Keratinocyte (primary cell): ENCODE results near the gene RAB38. TPM values are rescaled to one million over a fixed set of nuclear protein-coding genes. Genes with fewer than 3 reads are reported as not detected.

Experiments
- DNase-seq: peaks from one replicate; pipeline ENCODE4 v3.0.0-alpha.2; 2011; ENCODE audit warnings: low read depth, missing footprints, low spot score
- FAIRE-seq: peaks from 2 replicates; lab custom pipeline; 2011; peaks lifted over from hg19 to GRCh38; lab: Jason Lieb, UNC
- H2AFZ ChIP-seq: 2 replicates; pipeline ENCODE4 v1.6.0; 2012; ENCODE audit warnings: low read length, control low read depth, inconsistent platforms; ENCODE audit not compliant: control insufficient read depth
- H3K27ac ChIP-seq: 2 replicates; pipeline ENCODE4 v1.5.1; 2011; ENCODE audit warnings: low read length; ENCODE audit not compliant: control insufficient read depth, insufficient read depth
- H3K27me3 ChIP-seq: 3 replicates; pipeline ENCODE4 v1.6.0; 2011; ENCODE audit warnings: low read length; ENCODE audit not compliant: control insufficient read depth, insufficient read depth; ENCODE audit errors: extremely low read depth
- H3K36me3 ChIP-seq, 2 experiments: 2 replicates in 1 of 2; 3 replicates in 1 of 2; pipeline ENCODE4 v1.5.1; 2011; ENCODE audit warnings: low read length in 2 of 2, mild to moderate bottlenecking in 1 of 2; ENCODE audit not compliant: control insufficient read depth in 2 of 2, insufficient read depth in 2 of 2; ENCODE audit errors: extremely low read depth in 1 of 2
- H3K4me1 ChIP-seq: 3 replicates; pipeline ENCODE4 v1.5.1; 2011; ENCODE audit warnings: low read length; ENCODE audit not compliant: control insufficient read depth, insufficient read depth; ENCODE audit errors: extremely low read depth
- H3K4me2 ChIP-seq: 3 replicates; pipeline ENCODE4 v1.6.0; 2011; ENCODE audit warnings: low read depth, low read length; ENCODE audit not compliant: control insufficient read depth, insufficient read depth; ENCODE audit errors: extremely low read depth
- H3K4me3 ChIP-seq, 3 experiments: fragments of 200-600 bp in 1 of 3; sonication (generic) in 1 of 3; 2 replicates in 2 of 3; 3 replicates in 1 of 3; pipeline ENCODE4 v1.5.1; 2011 to 2016; ENCODE audit warnings: low read length in 3 of 3, mild to moderate bottlenecking in 3 of 3, control low read depth in 2 of 3, inconsistent platforms in 1 of 3, low read depth in 1 of 3, mixed read lengths in 1 of 3, mixed run types in 1 of 3, moderate library complexity in 1 of 3; ENCODE audit not compliant: control insufficient read depth in 2 of 3, insufficient read depth in 2 of 3; ENCODE audit errors: extremely low read depth in 1 of 3
- H3K79me2 ChIP-seq: 2 replicates; pipeline ENCODE4 v1.6.0; 2012; ENCODE audit warnings: low read length; ENCODE audit not compliant: control insufficient read depth, insufficient read depth
- H3K9ac ChIP-seq: 3 replicates; pipeline ENCODE4 v1.6.0; 2011; ENCODE audit warnings: low read length; ENCODE audit not compliant: control insufficient read depth, insufficient read depth; ENCODE audit errors: extremely low read depth
- H3K9me1 ChIP-seq: 3 replicates; pipeline ENCODE4 v1.6.0; 2011; ENCODE audit warnings: low read length; ENCODE audit not compliant: control insufficient read depth, insufficient read depth; ENCODE audit errors: extremely low read depth
- H3K9me3 ChIP-seq: 2 replicates; pipeline ENCODE4 v1.5.1; 2012; ENCODE audit warnings: low read depth, low read length; ENCODE audit not compliant: control insufficient read depth
- H4K20me1 ChIP-seq: 3 replicates; pipeline ENCODE4 v1.6.0; 2011; ENCODE audit warnings: low read length; ENCODE audit not compliant: control insufficient read depth, insufficient read depth; ENCODE audit errors: extremely low read depth
- CTCF ChIP-seq, 3 experiments: IDR thresholded peaks in 1 of 3; conservative IDR thresholded peaks in 1 of 3; optimal IDR thresholded peaks in 1 of 3; 2 replicates in 2 of 3; 3 replicates in 1 of 3; pipeline versions ENCODE3 to v1.5.1; 2011; ENCODE audit warnings: low read length in 3 of 3, mild to moderate bottlenecking in 3 of 3, moderate library complexity in 2 of 3, control low read depth in 1 of 3, inconsistent platforms in 1 of 3; ENCODE audit not compliant: insufficient read depth in 2 of 3; ENCODE audit errors: extremely low read depth in 1 of 3
- EZH2 ChIP-seq: IDR thresholded peaks from one replicate; pipeline ENCODE4 v1.6.1; 2012; ENCODE audit warnings: inconsistent platforms, mild to moderate bottlenecking, low read length, moderate library complexity
- dilution Hi-C: fragments of 300-500 bp; cut with MboI; formaldehyde crosslinking; loops from one replicate; pipeline ENCODE4 v1.7.0; 2020; ENCODE audit warnings: low sequenced_read_pairs; ENCODE audit not compliant: extremely low pct_ligation_motif_present
- polyA plus RNA-seq, 5 experiments: library from polyadenylated mRNA; depleted of rRNA in 3 of 5; stranded (reverse) in 3 of 5; stranded (forward) in 1 of 5; unstranded in 1 of 5; fragments of >200 nt; gene quantifications; 1 replicate in 1 of 5; 2 replicates in 3 of 5; 3 replicates in 1 of 5; pipeline versions ENCODE4 v1.2.1 to v1.2.3, GENCODE V29; 2011 to 2012; ENCODE audit warnings: missing spikeins in 2 of 5, low read depth in 1 of 5, low replicate concordance in 1 of 5

Gene RAB38
- polyA plus RNA-seq, 1 donor (not counting 4 experiments of a cell fraction or from before 2014, with no cell fraction given): 146 TPM

DNA sequence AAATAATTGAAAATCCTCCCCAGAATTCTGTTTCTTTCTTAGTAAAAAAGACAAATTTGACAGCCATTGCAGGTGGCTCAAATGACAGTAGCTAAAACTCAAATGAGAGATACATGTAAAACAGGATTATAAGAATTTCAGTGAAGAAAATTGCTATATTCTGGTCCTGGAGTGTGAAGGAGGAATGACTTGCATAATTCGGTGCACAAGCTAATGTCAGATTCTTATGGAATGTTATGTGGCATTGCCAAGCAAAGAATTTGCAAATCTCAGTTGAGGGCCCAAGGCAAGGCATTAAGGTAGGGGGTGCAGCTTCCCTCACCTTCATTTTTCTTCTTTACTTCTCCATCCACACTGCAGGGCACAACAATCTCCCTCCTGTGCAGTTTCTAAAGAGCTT is 35.4 kb downstream of the RAB38 start:
- no peak overlapping the region for H3K9ac ChIP-seq
- dilution Hi-C loops: no loop called here
- peaks cover 61% of the 10 kb centered on the region for H3K79me2 ChIP-seq
- no peak overlapping the region for H2AFZ ChIP-seq
- H3K9me1 ChIP-seq: no peaks in the 10 kb centered on the region
- H3K36me3 ChIP-seq: peaks cover 6 to 7% of the 10 kb centered on the region in 2 experiments
- TF ChIP-seq EZH2: no peak
- no peak for TF ChIP-seq CTCF (optimal IDR thresholded peaks at IDR 0.05 in 1 of 3, IDR thresholded peaks at IDR 0.05 in 1 of 3, conservative IDR thresholded peaks at IDR 0.05 in 1 of 3; ENCODE audit: extremely low read depth in 1 of 3, insufficient read depth in 2 of 3, low read length in 3 of 3)
- no peak for DNase-seq
- H4K20me1 ChIP-seq: no peaks in the 10 kb centered on the region
- H3K4me2 ChIP-seq: no peak overlapping the region
- H3K9me3 ChIP-seq: no peaks in the 10 kb centered on the region
- FAIRE-seq: no peak
- H3K4me1 ChIP-seq: no peaks in the 10 kb centered on the region
- H3K4me3 ChIP-seq: no peak overlapping the region
- no peak overlapping the region for H3K27ac ChIP-seq
- no peaks in the 10 kb centered on the region for H3K27me3 ChIP-seq

GRCh38 chr11:88131764-88132470 is 43.3 kb downstream of the RAB38 start:
- no peaks in the 10 kb centered on the region for H3K36me3 ChIP-seq
- H4K20me1 ChIP-seq: no peaks in the 10 kb centered on the region
- no peaks in the 10 kb centered on the region for H3K4me1 ChIP-seq
- FAIRE-seq: no peak
- H2AFZ ChIP-seq: no peak overlapping the region
- H3K4me2 ChIP-seq: no peak overlapping the region
- H3K79me2 ChIP-seq: peaks cover 46% of the 10 kb centered on the region
- dilution Hi-C loops: no loop called here
- DNase-seq: no peak
- H3K27ac ChIP-seq: no peak overlapping the region
- H3K27me3 ChIP-seq: no peaks in the 10 kb centered on the region
- H3K9me1 ChIP-seq: no peaks in the 10 kb centered on the region
- TF ChIP-seq EZH2: no peak
- no peak for TF ChIP-seq CTCF (optimal IDR thresholded peaks at IDR 0.05 in 1 of 3, IDR thresholded peaks at IDR 0.05 in 1 of 3, conservative IDR thresholded peaks at IDR 0.05 in 1 of 3; ENCODE audit: extremely low read depth in 1 of 3, insufficient read depth in 2 of 3, low read length in 3 of 3)
- no peak overlapping the region for H3K4me3 ChIP-seq
- no peak overlapping the region for H3K9ac ChIP-seq
- H3K9me3 ChIP-seq: no peaks in the 10 kb centered on the region
